Liver (tissue), 9 donors: ENCODE measurements around the gene UTP25. TPM values are rescaled to one million over a fixed set of nuclear protein-coding genes. Genes with fewer than 3 reads are reported as not detected.

Experiments used
- DNase-seq: peaks from one replicate; pipeline ENCODE4 v3.0.0-alpha.2; 2017; ENCODE audit warnings: low spot score
- H3K27ac ChIP-seq, 2 donors: one replicate each; pipeline ENCODE4 v1.7.0; 2013; ENCODE audit warnings: inconsistent platforms in 2 of 2, low read length in 2 of 2, control low read depth in 1 of 2, low read depth in 1 of 2, mild to moderate bottlenecking in 1 of 2
- H3K27me3 ChIP-seq, 4 donors: one replicate each; pipeline versions ENCODE4 v1.6.1 to v1.7.0; 2013; ENCODE audit warnings: low read length in 3 of 4, inconsistent platforms in 1 of 4, mild to moderate bottlenecking in 1 of 4, moderate library complexity in 1 of 4; ENCODE audit not compliant: control insufficient read depth in 4 of 4, insufficient read depth in 4 of 4
- H3K36me3 ChIP-seq, 4 donors: one replicate each; pipeline versions ENCODE4 v1.6.1 to v1.7.0; 2013; ENCODE audit warnings: low read length in 3 of 4, mild to moderate bottlenecking in 3 of 4, low read depth in 1 of 4, moderate library complexity in 1 of 4; ENCODE audit not compliant: control insufficient read depth in 4 of 4, insufficient read depth in 3 of 4
- H3K4me1 ChIP-seq, 4 donors: one replicate each; pipeline versions ENCODE4 v1.6.1 to v1.7.0; 2013; ENCODE audit warnings: low read length in 3 of 4, mild to moderate bottlenecking in 3 of 4, moderate library complexity in 1 of 4; ENCODE audit not compliant: control insufficient read depth in 4 of 4, insufficient read depth in 4 of 4
- H3K4me3 ChIP-seq, 3 donors: one replicate each; pipeline versions ENCODE4 v1.6.1 to v1.7.0; 2013; ENCODE audit warnings: low read length in 3 of 3, control low read depth in 1 of 3, low read depth in 1 of 3, mild to moderate bottlenecking in 1 of 3
- H3K9ac ChIP-seq, 2 donors: one replicate each; pipeline ENCODE4 v1.7.0; 2013; ENCODE audit warnings: low read length in 2 of 2, mild to moderate bottlenecking in 2 of 2, moderate library complexity in 2 of 2, control low read depth in 1 of 2, low read depth in 1 of 2
- H3K9me3 ChIP-seq, 4 donors: one replicate each; pipeline versions ENCODE4 v1.6.1 to v1.7.0; 2013; ENCODE audit warnings: low read length in 3 of 4; ENCODE audit not compliant: control insufficient read depth in 4 of 4
- CTCF ChIP-seq: fragments of 150-350 bp; IDR thresholded peaks from 2 replicates; pipeline ENCODE4 v1.5.1; 2017; ENCODE audit warnings: improper control_type of control experiment, low read depth, low read length; ENCODE audit not compliant: missing input control
- EGR1 ChIP-seq, 2 donors: IDR thresholded peaks; 2 replicates each; pipeline ENCODE4 v1.6.1; 2016 to 2018; ENCODE audit warnings: antibody characterized with exemption in 2 of 2, low read depth in 2 of 2
- FOXA1 ChIP-seq: IDR thresholded peaks from 2 replicates; pipeline ENCODE4 v1.6.1; 2016; ENCODE audit warnings: antibody characterized with exemption
- FOXA2 ChIP-seq: IDR thresholded peaks from 2 replicates; pipeline ENCODE4 v1.6.1; 2016; ENCODE audit warnings: antibody characterized with exemption
- GABPA ChIP-seq, 2 donors: IDR thresholded peaks in 1 of 2; conservative IDR thresholded peaks in 1 of 2; 2 replicates each; pipeline ENCODE4 v1.6.1; 2016; ENCODE audit warnings: antibody characterized with exemption in 2 of 2, mild to moderate bottlenecking in 1 of 2, moderate library complexity in 1 of 2
- HNF4A ChIP-seq, 2 donors: conservative IDR thresholded peaks; 2 replicates each; pipeline ENCODE4 v1.6.1; 2016; ENCODE audit warnings: antibody characterized with exemption in 2 of 2, mild to moderate bottlenecking in 2 of 2
- HNF4G ChIP-seq: IDR thresholded peaks from 2 replicates; pipeline ENCODE4 v1.6.1; 2016; ENCODE audit warnings: antibody characterized with exemption
- JUND ChIP-seq, 2 donors: IDR thresholded peaks; 2 replicates each; pipeline ENCODE4 v1.6.1; 2016; ENCODE audit warnings: antibody characterized with exemption in 2 of 2
- MAX ChIP-seq: IDR thresholded peaks from 2 replicates; pipeline ENCODE4 v1.6.1; 2016; ENCODE audit warnings: antibody characterized with exemption
- NR2F2 ChIP-seq: IDR thresholded peaks from 2 replicates; pipeline ENCODE4 v1.6.1; 2016; ENCODE audit warnings: antibody characterized with exemption
- RAD21 ChIP-seq, 2 donors: IDR thresholded peaks; 2 replicates each; pipeline ENCODE4 v1.6.1; 2016; ENCODE audit warnings: antibody characterized with exemption in 2 of 2, mild to moderate bottlenecking in 2 of 2
- REST ChIP-seq: IDR thresholded peaks from 2 replicates; pipeline ENCODE4 v1.6.1; 2016; ENCODE audit warnings: antibody characterized with exemption, mild to moderate bottlenecking
- RXRA ChIP-seq, 2 donors: IDR thresholded peaks; 2 replicates each; pipeline ENCODE4 v1.6.1; 2017 to 2018; ENCODE audit warnings: antibody characterized with exemption in 2 of 2, mild to moderate bottlenecking in 1 of 2
- SP1 ChIP-seq: IDR thresholded peaks from 2 replicates; pipeline ENCODE4 v1.6.1; 2018; ENCODE audit warnings: antibody characterized with exemption, mild to moderate bottlenecking
- TAF1 ChIP-seq: conservative IDR thresholded peaks from 2 replicates; pipeline ENCODE4 v1.6.1; 2016; ENCODE audit warnings: antibody characterized with exemption, mild to moderate bottlenecking
- YY1 ChIP-seq: IDR thresholded peaks from 2 replicates; pipeline ENCODE4 v1.6.1; 2016; ENCODE audit warnings: antibody characterized with exemption, mild to moderate bottlenecking
- WGBS: extraction: QIAGEN DNeasy Blood & Tissue Kit; methylation state at CpG from one replicate; pipeline ENCODE4 v1.1.7; 2013; 5-methylcytosine and 5-hydroxymethylcytosine counted together
- polyA plus RNA-seq, 2 donors: library from polyadenylated mRNA; stranded (reverse) in 1 of 2; unstranded in 1 of 2; fragments of 200-250 nt in 1 of 2; fragments of >200 nt in 1 of 2; fragmentation: Nextera tagmentation in 1 of 2; extraction: Ambion mirVana in 1 of 2; gene quantifications; one replicate each; pipeline versions ENCODE4 v1.2.1 to v1.2.3, GENCODE V29; 2013 to 2015
- total RNA-seq, 2 donors: library from RNA; depleted of rRNA; stranded (reverse); fragments of >200 nt; gene quantifications; one replicate each; pipeline ENCODE4 v1.2.3, GENCODE V29; 2014
- TF ChIP-seq, protein P1 (sequence below): IDR thresholded peaks from 2 replicates; pipeline ENCODE4 v1.6.1; 2016; ENCODE audit warnings: antibody characterized with exemption
- TF ChIP-seq, protein P2 (sequence below): IDR thresholded peaks from 2 replicates; pipeline ENCODE4 v1.6.1; 2016; ENCODE audit warnings: antibody characterized with exemption
- donor health status: healthy.
- donor health status: healthy.
- donor health status: healthy.
- donor health status: healthy.
- donor health status: healthy.

The UTP25 gene
- total RNA-seq (1 to 10 TPM; 2.4 to 7.7 TPM), polyA plus RNA-seq (1 to 10 TPM; 2.8 to 3.3 TPM)

DNA sequence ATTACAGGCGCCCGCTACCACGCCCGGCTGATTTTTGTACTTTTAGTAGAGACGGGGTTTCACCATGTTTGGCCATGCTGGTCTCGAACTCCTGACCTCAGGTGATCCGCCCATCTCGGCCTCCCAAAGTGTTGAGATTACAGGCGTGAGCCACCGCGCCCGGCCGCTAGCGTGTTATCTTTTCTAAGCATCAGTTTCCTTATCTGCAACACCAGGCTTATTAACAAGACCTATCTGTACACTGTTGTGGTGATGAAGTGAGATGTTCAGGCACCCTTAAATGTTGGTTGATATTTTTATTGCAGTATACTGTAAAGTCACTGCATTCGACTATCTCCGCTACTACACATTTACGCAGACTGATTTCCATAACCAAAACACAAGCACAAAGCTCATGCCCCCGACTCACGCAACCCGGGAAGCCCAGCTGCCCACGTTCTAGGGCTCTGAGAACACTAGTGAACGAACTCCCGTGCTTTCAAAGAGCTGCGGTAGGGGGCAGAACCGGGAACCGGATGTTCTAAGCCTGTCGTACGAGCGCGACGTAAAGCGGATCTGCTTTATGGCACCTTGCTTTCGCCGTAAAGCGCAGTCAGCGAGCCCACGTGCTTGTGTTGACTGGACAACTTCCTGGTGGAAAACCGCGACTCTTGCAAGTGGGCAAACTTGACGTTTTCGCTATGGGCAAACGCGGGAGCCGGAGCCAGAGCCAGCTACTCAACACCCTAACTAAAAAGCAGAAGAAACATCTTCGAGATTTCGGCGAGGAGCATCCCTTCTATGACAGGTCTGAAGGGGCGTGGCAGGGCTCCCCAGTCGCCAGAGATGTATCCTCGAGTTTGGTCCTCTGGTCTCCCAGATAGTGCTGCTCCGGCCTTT, at the start of gene UTP25:
Gene UTP25 (plus strand): TSS at position 589 of the 879 bp plus-strand sequence. CDS start 92 bp downstream, at position 681.
- Histone ChIP-seq H3K27me3 (no peaks in the 10 kb centered on the region), H3K9me3 (no peaks in the 10 kb centered on the region), H3K9ac (peak within 1 kb of the TSS; percentile 35 to 72), H3K27ac (peak within 1 kb of the TSS; percentile 53 to 71), H3K4me3 (peak within 1 kb of the TSS; percentile 64 to 85 (median 77)), H3K4me1 (peaks cover 0 to 11% (median 9%) of the 10 kb centered on the region in 4 donors), H3K36me3 (peaks cover 1 to 17% (median 13%) of the 10 kb centered on the region in 4 donors)
- peak; percentile 93 for DNase-seq
- WGBS, result 15% methylated on average over 51 of the region's 51 CpGs
- TF ChIP-seq HNF4A (conservative IDR thresholded peaks at IDR 0.05) (peak; percentile 30 to 46), RXRA (IDR thresholded peaks at IDR 0.05) (peak; percentile 24 to 61), TAF1 (peak; percentile 94), HNF4G (no peak), YY1 (peak; percentile 81), EGR1 (IDR thresholded peaks at IDR 0.05; ENCODE audit: low read depth in 2 of 2) (peak in 1 of 2 donors; percentile 50), JUND (IDR thresholded peaks at IDR 0.05) (peak; percentile 14 to 38), RAD21 (IDR thresholded peaks at IDR 0.05) (peak; percentile 51 to 68), CTCF (peak; percentile 67), GABPA (IDR thresholded peaks at IDR 0.05 in 1 of 2, conservative IDR thresholded peaks at IDR 0.05 in 1 of 2) (peak; percentile 89 to 98), FOXA2 (peak; percentile 31), SP1 (peak; percentile 69), FOXA1 (no peak), REST (peak; percentile 74), NR2F2 (peak; percentile 14), MAX (peak; percentile 100)
- TF ChIP-seq, protein P1, sequence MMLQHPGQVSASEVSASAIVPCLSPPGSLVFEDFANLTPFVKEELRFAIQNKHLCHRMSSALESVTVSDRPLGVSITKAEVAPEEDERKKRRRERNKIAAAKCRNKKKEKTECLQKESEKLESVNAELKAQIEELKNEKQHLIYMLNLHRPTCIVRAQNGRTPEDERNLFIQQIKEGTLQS, result no peak
- TF ChIP-seq, protein P2, sequence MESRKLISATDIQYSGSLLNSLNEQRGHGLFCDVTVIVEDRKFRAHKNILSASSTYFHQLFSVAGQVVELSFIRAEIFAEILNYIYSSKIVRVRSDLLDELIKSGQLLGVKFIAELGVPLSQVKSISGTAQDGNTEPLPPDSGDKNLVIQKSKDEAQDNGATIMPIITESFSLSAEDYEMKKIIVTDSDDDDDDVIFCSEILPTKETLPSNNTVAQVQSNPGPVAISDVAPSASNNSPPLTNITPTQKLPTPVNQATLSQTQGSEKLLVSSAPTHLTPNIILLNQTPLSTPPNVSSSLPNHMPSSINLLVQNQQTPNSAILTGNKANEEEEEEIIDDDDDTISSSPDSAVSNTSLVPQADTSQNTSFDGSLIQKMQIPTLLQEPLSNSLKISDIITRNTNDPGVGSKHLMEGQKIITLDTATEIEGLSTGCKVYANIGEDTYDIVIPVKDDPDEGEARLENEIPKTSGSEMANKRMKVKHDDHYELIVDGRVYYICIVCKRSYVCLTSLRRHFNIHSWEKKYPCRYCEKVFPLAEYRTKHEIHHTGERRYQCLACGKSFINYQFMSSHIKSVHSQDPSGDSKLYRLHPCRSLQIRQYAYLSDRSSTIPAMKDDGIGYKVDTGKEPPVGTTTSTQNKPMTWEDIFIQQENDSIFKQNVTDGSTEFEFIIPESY, result peak; percentile 96
